ENCODE results near the gene TSEN2.
A peak's percentile ranks its signal among the peaks of the same experiment; 100 is the strongest.
"Not testable (repeated sequence)": the region's sequence is repeated elsewhere in the genome, so short reads cannot be mapped to it uniquely, and the experiment has no call there.

TSEN2 gene

DNA sequence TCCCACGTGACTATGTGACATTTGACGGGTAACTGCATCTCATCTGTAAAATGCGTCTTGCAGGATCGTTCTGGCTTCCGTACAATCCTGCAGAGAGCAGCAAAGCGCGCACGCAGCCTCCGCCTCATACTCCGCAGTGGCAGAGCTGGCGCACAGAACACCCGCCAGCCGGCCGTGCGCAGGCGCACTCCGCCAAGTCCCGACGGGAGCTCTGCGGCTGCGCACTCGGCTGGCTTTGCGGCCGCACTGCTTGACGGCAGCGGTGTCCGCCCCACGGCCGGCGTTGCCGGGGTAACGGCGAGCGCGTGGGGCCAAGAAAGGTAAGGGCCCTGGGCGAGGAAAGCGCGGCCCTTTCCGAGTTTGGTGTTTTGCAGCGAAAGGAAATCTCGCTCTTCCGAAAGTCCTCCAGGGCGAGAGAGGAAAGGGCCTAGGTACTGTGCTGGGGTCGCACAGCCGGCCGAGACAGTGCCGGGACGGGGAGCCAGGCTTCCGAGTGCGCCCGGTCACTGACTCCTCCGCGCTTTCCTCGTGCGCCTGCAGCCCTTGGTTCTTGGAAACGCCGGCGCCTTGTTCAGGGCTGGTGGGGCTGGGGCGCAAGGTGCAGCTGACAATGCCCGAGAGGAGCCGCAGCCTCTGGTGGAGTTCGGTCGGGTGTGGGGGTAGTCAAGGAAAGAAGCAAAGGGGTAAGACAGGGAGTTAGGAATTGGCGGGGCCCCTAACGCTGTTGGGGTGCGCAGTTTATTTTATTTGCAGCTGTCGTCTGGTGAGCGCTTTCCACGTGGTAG lies at the start of gene TSEN2:
Gene TSEN2, plus strand, starts transcription at position 283 of the 785 bp plus-strand sequence. CDS start 5,321 bp downstream, outside the sequence.
- DNase-seq, result peak; percentile 40

DNA sequence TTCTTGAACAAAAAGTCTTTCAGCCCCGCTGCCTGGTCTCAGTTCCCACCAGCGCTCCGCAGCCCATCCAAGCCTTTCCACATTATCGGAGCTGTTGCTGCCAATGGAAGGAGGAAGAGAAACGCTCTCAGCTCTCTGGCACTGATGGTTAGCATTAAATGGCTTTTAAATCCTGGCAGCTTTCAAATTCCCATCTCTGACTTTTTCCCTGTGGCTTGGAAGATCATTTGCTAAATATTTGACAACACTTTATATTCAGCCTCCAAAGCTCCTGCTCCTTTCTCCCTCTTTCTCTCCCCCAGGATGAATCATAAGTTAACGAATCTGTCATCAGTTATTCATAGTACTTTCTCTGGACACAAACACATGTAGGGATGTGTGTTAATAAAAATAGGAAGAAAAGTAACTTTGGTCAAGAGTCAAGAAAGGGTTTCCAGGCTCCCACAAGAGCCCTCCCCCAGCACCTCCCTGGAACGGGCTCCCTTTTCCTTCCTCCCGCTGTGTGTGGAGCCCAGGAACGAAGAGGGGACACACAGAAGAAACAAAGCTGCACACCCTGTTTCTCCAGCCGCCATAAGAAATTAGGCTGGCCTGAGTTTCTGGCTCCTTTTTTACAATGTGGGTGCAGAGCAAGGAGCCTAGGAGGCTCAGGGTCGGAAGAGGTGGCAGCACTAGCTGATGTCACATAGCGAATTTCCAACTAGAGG lies 47.6 kb upstream of the TSEN2 start:
- no peak for DNase-seq

DNA sequence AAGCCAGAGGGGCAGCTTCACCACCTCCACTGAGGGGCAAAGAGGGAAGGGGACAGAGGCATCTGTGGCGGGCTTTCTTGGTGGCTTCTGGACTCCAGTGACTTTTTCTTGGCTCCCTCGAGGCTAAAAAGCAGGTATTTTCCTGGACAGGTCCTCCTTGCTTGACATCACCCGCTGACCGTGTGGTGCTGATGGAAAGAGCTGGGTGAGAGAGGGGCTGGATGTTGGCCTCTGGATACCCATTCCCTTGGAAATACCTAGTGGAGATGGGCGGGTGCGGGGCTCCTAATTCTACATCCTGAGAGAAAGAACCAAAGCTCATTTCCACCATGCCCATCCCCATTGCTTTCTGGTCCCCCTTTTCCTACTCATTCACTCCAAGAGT lies 47.1 kb upstream of the TSEN2 start:
- DNase-seq, result no peak

DNA sequence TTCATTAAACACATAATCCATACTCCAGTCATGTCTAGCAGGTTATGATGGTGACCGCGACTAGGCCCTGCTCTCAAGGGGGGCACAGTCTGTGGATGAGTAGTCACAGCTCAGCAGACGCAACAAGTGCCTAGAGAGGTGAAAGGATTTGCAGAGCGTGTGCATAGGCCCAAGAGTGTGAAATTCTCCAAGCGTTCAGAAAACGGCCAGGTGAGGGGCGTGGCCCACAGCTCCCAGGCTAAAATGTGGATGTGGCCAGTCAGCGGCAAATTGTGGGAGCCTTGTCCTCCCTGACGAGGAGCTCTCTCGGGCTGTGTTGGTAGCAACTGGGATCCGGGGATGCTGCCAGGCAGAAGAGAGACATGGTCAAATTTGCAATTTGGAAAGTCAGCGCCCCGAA lies 46.4 kb upstream of the TSEN2 start:
- no peak for DNase-seq

DNA sequence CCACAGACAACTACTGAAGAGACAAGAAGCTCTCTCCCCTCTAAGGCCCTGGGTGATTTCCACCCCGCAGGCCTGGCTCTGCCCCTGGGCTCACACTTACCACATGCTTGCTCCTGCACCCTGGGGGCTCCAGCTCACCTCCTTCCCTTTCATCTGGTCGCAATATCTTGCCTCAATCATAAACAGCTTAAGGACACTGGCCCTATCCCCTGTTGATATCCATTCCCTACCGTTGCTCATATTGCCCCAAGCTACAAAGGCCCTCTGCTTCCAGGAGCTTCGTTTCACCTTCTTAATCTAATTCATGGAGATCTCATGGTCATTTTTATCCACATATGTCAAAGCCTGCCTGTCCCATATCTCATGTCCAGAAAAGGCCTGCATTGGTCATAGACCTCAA lies 46.0 kb upstream of the TSEN2 start:
- DNase-seq, result no peak

DNA sequence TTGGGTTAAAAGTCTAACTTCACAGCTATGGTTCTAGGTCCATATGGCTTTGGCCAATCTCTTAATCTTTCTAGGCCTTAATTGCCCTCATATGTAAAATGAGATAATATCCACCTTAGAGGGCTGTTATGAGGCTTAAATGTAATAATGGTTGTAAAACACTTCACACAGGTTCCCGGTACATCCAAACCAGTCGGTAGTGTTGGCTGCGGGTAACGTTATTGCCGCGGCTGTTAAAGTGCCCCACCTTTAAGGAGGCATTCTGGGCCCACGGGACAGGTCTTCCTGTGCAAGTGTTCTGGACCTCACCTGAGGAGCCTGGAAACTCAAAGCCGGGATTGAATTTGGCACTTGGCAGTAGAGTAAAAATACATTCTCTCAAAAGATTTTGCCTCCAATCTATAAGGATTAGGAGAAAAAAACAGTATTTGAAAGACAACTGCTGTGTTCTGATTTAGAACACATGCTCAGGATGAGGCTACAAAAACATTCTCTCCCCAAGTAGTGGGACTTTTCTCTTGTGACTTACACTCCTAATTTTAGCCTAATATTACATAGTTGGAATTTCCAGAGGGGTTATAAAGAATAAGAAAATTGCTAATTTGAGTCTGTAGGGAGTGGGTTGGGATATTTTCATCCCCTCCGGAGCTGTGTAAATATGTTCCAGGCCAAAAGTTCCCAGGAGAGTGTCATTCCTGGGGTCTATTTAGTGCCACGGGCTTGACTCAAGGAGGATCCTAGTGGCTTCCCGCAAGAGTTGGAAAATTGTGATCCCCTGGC lies 44.9 kb upstream of the TSEN2 start:
- DNase-seq, result no peak

DNA sequence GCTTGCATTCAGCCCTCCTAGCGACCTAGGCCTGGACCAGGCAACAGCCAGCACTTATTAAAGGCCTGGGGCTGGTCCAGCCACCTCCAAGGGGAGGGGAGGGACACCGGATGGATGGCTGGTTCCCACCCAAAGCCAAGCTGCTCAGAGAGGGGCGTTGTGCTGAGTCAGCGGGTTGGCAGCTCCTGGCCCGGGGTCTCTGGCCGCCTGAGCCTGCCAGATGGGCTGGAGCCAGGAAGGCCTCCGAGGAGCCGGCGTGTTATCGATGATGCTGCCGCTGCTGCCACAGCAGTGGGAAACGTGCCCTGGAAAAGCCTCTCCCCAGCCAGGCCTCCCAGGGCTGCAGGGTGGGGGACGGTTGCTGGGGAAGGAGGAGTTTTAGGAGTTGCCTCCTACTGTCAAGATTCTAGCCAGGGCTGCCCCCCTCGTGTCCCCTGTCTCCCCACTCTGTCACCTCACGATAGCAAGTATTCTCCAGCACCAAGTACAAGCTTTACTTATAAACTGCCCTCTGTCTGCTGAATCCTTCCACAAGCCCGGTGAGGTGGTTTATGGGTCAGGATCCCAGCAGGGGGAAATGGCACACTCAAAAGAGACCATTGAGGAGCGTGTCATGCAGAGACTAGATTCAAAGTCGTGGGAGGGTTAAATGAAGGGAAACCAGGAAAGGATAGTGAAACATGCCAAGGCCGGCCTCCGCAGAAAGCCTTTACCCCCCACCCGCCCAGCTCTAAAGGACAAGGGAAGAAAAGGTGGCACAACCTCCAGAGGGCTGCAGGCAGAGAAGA lies 43.2 kb upstream of the TSEN2 start:
- no peak for DNase-seq

DNA sequence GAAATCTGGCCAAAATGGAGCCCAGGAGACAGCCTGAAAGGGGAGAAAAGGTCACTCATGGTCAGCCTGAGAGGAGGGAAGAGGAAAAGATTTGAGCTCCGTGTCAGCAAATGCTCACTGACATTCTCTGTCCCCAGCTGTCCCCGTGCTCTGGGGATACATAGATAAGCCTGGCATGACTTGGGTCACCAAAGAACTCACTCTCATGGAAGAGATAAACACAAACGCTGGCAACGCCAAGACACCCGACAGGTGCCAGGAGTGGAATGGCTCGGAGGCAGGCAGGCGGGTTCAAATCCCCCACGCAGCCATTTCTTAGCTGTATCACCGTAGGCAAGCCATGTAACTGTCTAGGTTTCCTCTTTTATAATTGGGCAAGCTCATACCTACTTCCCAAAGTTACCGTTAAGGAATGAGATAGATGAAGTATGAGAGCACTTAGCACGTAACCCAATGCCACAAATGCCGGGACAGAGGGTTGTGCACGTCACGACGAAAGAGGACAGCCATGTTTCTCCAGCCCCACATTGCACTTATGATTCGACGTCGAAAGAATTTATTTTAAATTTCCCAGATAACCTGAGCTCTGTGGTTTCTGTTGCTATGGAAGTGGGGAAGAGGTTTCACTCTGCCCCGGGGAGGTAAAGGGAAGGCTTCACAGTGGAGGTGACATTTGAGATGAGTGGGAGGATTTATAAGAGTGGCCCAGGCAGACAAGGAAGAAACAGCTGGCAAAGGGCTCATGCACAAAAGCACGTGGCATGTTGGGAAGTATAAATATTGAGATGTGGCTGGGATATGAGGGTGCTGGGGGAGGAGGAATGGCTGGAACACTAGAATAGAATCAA lies 41.4 kb upstream of the TSEN2 start:
- DNase-seq, result no peak

DNA sequence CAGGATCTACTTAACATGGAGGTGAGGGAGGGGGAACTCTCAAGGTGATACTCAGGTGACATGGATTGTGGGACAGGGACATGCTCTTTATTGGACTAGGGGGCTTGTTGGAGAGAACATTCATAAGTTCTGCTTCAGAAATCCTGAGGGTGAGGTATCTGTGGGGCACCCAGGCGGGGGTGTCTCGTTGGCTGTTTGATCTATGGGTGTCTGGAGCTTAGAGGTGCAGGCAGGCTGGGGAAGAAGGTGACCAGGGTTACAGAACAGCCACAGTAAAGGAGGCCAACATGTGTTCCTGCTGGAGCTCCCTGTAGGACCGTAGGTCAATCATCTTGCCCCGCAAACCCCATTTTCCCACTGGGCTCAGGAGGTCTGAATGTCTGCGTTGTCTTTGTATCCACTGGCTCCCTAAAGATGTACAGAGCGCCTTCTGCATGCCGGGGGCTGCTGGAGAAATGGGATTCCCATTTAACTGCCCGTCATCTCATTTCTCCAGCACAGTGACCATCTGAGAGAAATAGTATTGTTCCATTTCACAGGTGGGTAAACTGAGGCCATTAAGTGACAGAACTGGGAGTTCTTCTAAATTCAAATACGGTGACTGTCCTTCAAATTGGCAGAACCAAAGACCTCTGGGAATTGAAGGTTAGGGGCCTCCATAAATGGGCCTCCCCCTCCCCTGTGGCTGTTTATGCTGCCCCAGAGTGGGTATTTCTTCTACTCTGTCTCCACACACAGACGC lies 40.3 kb upstream of the TSEN2 start:
- DNase-seq, result no peak

DNA sequence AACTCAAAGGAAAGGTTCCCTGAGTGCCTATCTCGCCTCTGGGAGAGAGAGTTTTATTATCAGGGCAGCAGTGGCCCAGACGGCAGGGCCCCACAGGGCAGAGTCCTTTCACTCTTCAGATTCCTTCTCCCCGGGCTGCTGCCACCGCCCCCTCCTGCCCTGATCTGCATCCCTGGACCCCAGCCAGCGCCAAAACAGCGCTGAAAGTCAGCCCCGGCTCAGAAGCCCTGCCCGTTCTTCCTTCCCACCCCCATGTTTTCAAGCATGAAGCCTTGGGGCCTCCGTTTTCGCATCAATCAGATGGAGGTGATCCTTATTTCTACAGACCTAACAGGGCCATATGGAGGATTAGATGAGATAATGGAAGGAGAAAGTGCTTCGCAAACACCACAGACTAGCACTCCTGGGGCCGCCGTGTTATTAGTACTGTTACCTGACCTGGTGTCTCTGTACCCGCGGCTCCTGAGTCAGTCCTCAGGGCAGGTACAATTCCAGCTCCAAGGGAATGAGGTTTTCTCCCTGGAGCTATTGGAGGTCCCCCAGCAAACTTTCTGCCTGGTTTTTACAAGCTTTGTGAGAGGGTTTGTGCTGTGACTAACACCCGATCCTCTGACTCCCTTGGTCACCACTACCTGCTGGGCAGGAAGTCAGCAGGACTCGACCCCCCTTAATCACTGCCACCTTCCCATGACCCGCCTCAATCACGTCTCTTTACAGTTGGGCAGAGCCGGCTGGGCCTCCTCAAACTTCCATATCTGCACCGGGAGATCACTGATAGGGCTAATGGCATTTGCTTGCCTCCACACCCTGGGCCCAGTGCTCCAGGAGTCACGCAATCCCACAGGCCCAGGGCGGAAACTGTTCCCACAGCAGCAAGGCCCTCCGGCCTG lies 39.5 kb upstream of the TSEN2 start:
- DNase-seq, result no peak

DNA sequence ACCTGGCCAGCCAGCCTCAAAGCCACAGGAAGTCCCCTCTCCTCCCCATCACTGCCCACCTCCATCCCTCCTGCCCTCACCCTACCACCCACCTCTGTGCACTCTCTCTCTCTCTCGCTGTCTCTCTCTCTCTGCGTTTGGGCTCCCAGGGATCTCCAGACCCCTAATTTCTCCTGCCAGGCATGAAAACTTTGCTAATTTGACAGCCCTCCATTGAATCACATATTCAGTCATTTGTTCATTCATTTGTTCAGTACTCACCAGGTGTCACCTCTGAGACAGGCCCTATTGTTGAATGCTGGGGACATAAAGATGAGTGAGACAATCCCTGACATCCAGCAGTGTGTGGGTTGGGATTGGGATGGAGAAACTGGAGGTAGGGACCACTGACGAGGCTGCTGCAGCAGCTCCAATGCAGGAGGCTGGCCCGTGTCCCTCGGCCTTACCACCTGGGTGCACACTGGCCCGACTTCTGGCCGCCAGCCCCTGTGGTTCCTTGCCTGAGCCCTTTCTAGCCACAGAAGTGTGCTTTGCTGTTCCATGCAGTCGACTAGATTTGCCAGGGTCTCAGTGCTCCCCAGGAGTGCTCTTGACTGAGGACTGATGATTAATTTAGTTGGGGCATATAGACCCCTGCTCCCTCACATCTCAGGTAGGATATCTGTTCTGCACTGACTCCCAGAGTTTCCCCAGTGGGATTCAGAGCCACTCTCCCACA lies 38.6 kb upstream of the TSEN2 start:
- DNase-seq, result no peak

DNA sequence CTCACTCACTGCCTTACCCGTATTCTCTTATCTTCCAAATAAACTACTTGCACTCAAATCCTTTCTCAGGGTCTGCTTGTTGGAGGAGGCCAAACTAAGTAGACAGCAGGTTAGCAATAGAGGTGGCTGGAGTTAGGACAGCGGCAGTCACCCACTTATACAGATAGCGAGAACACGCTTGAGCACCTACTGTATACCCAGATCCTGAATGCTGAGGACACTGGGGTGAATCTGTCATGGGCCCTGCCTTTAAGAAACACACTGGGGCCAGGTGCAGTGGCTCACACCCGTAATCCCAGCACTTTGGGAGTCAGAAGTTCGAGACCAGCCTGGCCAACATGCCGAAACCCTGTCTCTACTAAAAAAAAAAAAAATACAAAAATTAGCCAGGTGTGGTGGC lies 38.0 kb upstream of the TSEN2 start:
- no peak for DNase-seq

DNA sequence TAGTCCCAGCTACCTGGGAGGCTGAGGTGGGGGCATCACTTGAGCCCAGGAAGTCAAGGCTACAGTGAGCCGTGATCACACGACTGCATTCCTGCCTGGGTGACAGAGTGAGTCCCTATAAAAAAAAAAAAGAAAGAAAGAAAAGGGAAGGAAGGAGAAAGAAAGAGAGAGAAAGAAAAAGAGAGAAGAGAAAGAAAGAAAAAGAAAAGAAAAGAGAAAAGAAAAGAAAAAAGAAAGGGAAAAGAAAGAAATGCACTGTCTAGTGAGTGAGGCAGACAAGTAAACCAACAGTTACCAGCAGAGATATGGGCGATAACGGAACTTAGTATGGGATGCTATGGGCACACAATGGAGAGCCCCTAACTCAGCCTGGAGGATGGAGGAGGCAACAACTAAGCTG lies 37.2 kb upstream of the TSEN2 start:
- no peak for DNase-seq

DNA sequence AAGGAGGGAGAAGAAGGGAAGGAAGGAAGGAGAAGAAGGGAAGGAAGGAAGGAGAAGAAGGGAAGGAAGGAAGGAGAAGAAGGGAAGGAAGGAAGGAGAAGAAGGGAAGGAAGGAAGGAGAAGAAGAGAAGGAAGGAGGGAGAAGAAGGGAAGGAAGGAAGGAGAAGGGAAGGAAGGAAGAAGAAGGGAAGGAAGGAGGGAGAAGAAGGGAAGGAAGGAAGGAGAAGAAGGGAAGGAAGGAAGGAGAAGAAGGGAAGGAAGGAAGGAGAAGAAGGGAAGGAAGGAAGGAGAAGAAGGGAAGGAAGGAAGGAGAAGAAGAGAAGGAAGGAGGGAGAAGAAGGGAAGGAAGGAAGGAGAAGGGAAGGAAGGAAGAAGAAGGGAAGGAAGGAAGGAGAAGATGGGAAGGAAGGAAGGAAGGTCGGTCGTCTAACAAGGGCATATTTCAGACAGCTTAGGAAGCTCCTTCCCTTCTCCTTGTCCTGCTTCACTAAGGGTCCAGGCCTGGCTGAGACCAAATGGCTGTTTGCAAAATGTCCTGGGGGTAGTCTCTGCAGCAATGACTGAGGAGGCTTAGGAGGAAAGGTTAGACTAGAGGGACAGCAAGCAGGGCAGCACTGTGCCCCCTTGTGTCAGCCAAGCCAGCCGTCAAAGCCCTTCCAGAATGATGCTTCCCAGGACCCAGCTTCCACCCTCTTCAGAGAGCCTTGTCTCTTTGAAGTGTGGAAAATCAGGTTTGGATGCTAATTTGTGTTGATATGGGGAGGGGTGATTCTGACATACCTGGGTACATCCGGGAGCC lies 35.7 kb upstream of the TSEN2 start:
- not testable (repeated sequence) for DNase-seq

DNA sequence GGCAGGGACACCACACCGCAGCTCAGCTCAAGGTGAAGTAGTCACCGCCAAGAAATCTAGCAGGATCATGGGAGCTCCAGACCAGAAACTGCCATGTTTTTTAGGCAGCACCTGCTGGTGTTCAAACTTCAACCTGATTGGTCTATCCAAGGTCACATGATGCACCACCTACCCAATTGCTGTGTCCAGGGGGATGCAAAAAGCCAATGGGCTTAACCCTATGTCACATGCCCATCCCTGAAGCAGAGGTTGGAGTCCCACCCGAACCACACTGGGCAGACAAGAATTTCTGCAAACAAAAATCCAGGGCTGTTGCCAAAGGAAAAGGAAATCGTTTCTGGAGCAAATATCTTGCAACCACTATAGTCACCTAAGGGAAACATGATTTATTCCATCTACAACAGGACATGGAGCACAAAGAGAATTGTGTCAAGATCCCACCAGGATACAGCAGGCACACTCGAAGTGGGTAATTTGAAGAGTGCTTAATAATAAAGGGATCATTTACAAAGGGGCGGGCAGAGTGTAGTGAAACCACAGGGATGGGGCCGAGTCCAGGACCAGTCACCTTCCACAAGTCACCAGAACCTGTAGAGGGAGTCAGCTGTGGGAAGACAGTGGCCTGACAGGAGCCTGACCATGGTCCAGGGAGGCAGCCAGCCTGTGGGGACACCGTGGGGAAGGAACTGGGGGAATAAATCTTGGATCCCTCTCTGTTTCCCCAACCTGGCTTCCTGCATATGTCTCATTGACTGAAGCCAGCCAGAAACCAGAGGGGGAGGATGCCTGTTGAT lies 34.2 kb upstream of the TSEN2 start:
- DNase-seq, result no peak

DNA sequence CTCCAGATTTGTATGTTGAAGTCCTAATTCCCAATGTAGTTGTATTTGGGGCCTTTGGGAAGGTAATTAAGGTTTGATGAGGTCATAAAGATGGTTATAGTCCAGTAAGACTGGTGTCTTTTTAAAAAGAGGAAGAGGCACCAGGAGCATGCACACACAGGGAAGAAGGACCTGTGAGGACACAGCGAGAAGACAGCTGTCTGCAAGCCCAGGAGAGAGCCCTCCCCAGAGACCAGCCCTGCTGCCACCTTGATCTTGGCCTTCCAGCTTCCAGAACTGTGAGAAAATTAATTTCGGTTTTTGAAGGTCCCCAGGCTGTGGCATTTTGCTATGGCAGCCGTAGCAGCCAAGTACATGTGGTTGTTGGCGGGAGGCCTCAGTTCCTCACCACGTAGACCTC lies 32.8 kb upstream of the TSEN2 start:
- DNase-seq, result no peak

DNA sequence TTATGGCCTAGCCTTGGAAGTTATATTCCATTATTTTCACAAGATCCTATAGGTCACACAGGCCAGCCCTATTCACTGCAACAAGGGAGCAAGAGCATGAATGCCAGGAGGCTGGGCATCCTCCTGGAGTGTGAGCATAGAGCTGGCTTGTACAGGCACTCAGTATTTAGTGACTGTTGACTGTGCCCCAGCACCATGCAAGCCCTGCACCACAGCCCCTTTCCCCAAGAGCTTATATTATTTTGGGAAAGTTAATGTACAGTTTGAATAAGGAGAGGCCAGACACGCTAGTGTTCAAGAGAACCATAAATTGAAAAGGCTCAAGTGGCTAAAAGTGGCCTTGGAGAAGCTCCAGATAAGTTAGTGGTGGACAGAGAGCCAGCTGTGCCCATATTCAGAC lies 32.3 kb upstream of the TSEN2 start:
- DNase-seq, result no peak
